NCI-H774 (cell line): ENCODE measurements around the gene MIOX.
A peak's percentile ranks its signal among the peaks of the same experiment; 100 is the strongest.
"Not testable (repeated sequence)": the region's sequence is repeated elsewhere in the genome, so short reads cannot be mapped to it uniquely, and the experiment has no call there.

ENCODE experiments used
- DNase-seq: peaks from one replicate; lab custom pipeline; 2025; lab: John Stamatoyannopoulos, UW

The MIOX gene

DNA sequence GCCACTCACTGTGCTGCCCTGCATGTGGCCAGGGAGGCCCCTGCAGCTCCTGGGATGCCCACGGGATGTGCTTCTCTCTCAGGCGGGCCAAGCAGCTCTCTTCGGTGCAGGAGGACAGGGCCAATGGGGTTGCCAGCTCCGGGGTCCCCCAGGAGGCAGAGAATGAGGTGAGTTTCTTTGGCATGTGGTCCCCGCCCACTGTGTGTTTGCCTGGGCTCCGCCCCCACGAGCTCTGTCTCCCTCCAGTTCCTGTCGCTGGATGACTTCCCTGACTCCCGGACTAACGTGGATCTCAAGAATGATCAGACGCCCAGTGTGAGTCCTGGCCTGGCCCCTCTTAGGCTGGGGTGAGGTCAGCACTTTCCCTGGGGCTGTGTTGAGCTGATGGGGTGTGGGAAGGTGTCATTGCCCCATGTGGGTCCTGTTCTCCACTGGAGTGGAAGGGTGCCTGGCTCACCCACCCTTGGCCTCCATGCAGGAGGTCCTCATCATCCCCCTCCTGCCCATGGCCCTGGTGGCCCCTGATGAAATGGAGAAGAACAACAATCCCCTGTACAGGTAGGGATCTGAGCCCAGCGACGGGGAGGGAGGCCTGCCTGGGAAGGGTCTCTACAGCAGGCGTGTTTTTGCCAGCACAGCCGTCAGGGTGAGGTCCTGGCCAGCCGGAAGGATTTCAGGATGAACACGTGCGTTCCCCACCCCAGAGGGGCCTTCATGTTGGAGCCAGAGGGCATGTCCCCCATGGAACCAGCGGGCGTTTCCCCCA lies 31.0 kb downstream of the MIOX start:
- no peak for DNase-seq

DNA sequence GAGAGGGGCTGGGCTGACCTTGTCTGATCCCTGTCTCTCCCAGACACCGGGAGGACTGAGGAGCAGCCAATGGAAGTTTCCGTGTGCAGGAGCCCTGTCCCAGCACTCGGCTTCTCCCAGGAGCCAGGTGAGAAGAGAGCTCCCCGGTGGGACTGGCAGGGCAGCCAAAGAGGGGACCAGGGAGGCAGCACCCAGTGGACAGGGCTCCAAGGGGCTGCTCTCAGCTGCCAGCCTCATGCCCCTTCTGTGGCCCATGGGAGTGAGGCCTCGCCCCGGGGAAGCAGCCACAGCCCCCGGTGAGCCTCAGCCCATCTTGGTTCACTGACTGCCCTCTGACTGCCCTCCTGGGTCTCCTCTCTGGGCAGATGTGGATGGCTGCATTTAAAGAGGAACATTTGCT lies 31.9 kb downstream of the MIOX start:
- no peak for DNase-seq

DNA sequence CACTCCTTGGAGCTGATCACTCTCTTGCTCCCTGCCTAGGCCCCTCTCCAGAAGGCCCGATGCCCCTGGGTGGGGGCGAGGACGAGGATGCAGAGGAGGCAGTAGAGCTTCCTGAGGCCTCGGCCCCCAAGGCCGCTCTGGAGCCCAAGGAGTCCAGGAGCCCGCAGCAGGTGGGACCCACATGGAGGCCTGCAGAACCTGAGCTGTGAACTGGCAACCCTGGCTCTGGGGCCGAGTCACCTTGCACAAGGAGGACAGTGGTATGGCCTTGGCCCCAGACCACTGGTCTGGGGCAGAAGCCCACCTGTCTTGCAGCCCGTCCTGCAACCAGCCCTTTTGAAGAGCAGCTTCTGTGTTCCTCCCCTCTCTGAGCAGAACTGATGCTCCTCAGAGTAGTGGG lies 32.5 kb downstream of the MIOX start:
- no peak for DNase-seq

DNA sequence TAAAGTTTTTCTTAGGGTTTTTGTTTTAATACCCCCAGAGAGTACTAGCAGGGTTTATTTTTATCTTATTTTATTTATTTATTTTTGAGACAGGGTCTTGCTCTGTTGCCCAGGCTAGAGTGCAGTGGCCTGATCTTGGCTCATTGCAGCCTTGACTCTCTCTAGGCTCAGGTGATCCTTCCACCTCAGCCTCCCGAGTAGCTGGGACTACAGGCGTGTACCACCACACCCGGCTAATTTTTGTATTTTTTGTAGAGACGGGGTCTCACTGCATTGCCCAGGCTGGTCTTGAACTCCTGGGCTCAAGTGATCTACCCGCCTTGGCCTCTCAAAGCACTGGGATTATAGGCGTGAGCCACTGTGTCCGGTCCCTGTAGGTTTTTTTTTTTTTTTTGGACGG lies 33.5 kb downstream of the MIOX start:
- not testable (repeated sequence) for DNase-seq

DNA sequence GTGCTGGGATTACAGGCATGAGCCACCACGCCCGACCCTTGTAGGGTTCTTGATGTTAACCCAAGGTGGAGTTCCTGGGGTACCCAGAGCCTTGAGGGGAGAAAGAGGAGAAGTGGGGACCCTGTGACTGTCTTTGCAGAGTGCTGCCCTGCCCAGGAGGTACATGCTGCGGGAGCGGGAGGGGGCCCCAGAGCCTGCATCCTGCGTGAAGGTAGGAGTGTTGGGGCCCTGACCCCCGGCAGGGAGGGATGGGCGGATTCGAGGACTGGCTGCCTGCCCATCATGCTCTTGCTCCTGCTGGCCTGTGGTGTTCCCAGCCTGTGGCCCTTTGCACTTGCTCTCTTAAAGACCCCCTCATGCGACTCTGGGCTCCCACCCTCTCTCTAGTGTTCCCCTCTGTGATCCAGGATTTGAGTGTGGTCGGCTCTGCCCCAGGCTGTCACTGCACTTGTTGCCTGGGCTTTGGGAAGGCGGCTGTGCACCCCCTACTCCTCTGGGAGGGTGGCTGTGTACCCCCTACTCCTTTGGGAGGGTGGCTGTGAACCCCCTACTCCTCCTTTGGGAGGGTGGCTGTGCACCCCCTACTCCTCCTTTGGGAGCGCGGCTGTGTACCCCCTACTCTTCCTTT lies 34.3 kb downstream of the MIOX start:
- no peak for DNase-seq

DNA sequence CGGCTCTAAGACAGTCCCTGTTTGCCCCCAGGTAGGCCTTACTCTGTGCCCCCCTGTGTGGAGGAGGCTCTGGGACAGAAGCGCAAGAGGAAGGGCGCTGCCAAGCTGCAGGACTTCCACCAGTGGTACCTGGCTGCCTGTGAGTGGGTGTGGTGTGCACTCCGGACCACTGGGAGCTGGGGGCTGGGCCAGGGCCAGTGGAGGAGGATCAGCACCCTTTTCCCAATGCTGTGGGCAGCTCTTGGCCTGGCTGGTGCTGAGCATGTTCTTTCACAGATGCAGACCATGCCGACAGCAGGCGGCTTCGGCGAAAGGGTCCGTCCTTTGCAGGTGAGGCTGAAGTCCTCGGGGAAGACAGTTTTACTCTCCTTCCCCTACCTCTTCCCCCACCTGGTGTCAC lies 35.1 kb downstream of the MIOX start:
- DNase-seq = no peak

DNA sequence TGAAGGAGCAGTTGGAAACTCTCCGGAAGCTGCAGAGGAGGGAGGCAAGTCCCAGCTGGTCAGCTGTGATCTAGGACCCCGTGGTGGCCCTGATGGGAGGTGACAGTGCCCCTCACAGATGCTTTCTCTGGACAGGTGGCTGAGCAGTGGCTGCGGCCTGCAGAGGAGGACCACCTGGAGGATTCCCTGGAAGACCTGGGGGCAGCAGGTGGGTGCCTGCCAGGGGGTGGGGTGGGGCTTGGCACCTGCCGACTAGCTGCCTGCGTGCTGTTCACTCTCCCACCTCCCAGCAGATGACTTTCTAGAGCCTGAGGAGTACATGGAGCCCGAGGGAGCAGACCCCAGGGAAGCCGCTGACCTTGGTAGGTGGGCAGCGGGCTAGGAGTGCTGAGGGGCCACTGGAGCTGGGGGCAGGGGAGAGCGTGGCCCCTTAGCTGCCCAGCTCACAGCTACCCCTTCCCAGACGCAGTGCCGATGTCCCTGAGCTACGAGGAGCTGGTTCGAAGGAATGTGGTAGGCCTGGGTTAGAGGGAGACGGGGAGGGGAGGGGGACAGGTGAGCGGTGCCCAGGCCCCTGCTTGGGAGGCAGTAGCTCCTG lies 35.6 kb downstream of the MIOX start:
- DNase-seq = no peak

DNA sequence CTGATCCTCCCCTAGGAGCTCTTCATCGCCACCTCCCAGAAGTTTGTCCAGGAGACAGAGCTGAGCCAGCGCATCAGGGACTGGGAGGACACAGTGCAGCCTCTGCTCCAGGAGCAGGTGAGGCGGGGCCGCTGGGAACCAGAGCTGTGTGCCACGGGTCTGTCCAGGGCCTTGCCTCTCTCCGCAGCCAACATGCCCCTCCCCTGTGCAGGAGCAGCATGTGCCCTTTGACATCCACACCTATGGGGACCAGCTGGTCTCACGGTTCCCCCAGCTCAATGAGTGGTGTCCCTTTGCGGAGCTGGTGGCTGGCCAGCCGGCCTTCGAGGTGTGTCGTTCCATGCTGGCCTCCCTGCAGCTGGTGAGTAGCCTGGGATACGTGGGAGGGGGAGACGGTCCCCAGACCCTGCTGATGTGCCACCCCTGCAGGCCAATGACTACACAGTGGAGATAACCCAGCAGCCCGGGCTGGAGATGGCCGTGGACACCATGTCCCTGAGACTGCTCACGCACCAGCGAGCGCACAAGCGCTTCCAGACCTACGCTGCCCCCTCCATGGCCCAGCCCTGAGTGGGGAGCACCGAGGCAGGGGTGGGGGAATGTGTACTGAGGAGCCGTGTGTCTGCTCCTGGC lies 36.3 kb downstream of the MIOX start:
- DNase-seq = no peak

DNA sequence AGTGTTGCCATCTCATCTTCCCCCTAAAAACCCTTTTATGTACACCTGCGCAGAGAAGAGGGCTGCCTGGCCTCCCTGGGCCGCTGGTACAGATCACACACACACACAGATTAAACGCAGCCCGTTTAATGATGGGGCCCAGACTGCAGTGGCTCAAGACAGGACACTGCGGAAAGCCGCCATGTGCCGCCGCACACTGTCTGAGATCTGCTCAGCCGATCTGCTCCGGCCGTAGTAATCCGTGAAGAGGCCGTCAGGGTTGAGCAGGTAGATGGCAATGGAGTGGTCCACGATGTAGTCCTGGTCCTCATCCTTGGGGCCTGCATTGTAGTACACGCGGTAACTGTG lies 36.8 kb downstream of the MIOX start:
- DNase-seq = no peak

DNA sequence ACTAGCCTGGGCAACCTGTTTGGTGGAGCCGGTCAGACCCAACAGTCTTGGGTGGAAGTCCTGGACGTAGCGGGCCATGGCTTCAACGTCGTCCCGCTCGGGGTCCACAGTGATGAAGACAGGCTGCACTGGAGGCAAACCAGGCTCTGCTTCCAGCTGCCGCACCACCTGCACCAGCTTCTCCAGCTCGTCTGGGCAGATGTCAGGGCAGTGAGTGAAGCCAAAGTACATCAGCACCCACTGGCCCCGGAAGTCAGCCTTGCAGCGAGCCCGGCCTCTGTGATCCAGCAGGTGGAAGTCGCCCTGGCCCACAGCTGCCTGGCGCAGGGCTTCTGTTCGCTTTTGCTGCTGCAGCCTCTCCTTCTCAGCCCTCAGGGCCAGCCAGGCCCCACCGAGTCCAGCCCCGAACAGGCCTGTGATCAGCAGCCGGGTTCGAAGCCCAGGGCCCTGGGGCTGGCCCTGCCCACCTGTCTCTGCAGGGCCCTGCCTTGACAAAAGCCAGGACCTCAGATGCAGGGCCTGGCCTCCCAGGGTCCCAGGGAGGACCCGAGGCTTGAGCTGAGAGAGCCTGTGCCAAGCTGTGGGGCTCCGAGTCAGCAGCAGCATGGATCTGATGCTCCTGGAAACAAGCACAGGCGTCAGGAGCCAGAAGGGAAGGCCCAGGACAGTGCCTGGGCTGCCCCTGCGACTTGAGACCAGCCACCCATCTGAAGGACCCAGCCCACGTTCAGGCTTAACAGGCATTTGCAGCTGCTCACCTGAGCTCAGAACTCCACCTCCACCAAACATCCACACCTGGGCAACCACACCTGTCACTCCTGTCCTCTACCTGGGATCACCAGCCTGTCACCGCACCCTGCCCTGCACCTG lies 37.4 kb downstream of the MIOX start:
- DNase-seq = no peak

DNA sequence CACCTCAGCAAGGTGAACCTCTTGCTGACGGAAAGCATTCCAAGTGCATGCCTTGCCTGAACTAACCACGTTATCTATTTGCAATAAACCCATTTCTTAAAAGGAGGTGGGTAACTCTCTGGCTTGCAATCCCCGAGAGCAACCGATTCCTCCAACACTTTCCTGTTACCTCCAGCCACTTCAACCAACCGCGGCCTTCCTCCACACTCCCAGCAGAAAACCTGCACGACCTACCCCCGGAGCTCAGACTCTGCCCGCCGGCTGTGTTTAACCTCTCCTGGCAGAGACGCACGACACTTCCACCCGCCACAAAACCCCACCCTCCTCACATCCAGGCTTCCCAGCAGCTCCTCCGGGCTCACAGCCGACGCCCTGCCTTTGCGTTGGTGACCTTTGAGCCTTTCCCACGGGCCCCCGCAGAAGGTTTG lies 38.0 kb downstream of the MIOX start:
- DNase-seq = no peak

DNA sequence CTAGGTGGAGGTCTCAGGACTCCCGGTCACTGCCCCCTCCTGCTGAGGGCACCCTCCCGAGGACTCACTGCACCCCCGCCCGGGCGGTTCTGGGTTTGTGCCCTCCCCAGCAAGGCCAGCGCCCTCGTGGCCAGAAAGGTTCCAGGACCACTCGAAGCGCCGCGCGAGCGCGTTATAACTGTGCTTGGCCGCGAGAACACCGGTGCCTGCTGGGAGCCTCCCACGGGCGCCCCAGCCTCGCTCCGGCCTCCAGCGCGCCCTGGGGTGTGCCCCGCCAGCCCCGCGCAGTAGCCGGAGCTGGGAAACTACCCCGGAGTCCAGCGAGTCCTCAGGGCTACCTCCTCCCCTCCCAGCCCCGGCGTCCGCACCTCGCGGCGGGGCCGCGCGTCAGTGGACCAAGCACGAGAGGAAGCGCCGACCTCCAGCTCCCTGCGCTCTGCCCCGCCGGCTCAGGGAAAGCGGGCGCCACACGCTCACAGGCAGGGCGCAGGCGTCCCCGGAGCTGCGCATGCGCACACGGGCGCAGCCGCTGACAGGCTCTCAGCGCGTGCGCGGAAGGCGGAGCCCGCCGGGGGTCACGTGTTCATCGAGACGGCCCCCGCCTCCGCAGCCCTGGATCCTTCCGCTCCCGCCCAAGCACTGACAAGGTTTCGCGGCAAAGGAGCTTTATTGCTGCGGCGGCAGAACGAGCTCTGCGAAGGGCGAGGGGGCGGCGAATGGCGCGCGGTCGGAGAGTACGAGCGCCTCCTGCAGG lies 38.6 kb downstream of the MIOX start, which contains the start of gene SCO2:
Gene SCO2, minus strand, starts transcription at position 495 of the 754 bp plus-strand sequence. CDS start 1,187 bp downstream, outside the sequence.
- peak; percentile 90 for DNase-seq

DNA sequence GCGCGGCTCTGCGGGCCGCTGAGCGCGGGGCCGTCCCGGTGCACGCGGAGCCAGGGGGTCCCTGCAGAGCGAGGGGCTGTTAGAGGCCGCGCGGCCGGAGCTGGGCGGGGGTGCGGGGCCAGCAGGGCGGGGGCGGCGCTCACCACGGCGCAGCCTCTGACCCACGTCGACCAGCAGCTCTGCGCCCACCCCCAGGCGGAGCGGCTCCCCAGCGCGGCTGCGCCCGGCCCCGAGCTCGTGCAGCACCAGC lies 39.1 kb downstream of the MIOX start:
- DNase-seq = no peak

DNA sequence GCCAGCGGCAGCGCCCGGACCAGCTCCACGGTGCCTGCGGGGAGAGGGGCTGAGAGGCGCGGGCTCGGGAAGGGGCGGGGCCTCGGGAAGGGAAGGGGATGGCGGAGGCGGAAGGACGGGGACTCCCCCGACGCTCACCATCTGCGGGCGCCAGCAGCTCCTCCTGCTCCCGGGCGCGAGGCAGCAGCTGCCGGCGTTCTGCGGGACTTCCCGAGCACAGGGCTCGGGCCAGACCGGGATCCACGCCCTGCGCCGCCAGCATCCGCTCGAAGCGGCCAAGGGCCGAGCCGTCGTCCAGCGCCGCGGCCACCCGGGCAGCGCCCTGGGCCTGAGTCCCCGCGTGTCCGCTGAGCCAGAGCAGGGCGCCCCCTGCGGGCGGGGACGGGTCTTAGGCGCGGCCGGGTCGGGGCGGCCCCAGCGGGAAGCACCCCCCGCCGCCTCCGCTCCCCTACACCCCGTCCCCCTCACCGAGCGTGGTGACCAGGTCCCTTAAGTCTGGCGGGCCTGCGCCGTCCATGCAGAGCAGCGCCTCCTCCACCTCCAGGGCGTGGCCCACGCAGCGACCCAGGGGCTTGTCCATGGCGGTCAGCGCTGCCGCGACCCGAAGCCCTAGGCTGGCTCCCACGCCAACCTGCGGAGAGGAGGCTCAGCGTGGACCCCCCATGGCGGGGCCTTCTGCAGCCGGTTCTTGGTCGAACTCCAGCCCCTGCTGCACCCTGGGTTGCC lies 39.6 kb downstream of the MIOX start:
- DNase-seq = peak; percentile 40

DNA sequence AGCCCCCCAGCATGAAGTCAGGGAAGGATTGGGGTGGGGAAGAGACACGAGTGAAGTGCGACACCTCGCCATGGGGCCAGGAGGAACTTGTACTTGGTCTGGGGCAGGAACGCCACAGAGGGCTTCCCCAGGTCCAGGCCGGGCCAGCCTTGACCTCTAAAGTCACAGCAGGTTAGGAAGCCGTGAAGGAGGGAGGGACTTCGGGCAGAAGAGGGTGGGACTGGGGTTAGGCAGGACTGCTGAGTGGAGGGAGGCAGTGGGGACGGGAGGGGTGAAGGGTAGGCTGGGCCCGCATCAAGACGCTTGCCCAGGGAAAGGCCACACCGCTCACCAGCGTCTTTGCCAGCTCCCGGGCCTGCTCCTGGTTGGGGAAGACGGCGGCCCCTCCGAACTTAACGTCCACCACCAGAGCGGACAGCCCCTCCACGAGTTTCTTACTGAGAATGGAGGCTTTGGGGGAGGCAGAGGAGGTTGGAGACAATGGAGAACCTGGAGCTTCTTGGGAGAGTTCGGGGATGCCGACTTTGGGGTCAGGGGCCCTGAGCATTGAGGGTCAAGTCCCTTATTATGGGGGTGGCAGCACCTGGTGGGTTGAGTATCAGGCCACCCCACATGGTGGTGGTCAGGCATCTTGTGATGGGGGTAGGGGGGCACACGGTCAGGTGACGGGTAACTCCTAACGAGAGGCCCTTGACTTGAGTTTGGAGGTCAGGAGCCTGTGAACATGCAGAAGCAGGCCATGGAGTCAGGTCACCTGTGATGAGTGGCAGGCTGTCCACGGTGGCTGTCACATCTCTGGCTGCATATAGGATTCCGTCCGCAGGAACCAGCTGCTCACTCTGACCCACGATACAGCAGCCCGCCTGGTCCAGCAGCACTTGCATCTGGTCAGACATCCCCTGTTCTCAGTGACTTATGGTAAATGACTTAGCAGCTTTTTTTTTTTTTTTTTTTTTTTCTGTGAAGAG lies 40.5 kb downstream of the MIOX start:
- no peak for DNase-seq

DNA sequence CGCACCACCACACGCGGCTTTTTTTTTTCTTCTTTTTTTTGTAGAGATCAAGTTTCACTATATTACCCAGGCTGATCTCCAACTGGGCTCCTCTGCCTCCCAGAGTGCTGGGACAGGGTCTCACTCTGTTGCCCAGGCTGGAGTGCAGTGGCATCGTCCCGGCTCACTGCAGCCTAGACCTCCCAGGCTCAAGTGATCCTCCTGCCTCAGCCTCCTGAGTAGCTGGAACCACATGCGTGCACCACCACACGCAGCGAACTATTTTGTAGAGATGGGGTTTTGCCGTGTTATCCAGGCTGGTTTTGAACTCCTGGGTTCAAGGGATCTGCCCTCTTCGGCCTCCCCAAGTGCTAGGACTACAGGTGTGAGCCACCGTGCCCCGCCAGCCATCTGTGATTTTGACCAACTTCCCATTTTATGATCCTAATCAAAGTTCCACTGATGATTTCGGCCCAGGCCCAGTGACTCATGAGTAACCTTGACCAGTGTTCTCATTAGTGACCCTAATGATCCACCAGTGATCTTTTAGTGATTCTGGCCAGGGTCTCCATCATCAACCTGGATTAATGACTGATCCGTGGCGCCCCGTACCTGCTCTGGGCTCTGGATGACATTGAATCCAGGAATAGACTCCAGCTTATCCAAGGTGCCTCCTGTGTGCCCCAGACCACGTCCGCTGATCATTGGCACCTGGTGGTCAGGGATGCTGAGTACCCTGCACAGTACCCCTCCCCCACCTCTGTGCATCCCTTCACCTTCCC lies 41.4 kb downstream of the MIOX start:
- DNase-seq = no peak

DNA sequence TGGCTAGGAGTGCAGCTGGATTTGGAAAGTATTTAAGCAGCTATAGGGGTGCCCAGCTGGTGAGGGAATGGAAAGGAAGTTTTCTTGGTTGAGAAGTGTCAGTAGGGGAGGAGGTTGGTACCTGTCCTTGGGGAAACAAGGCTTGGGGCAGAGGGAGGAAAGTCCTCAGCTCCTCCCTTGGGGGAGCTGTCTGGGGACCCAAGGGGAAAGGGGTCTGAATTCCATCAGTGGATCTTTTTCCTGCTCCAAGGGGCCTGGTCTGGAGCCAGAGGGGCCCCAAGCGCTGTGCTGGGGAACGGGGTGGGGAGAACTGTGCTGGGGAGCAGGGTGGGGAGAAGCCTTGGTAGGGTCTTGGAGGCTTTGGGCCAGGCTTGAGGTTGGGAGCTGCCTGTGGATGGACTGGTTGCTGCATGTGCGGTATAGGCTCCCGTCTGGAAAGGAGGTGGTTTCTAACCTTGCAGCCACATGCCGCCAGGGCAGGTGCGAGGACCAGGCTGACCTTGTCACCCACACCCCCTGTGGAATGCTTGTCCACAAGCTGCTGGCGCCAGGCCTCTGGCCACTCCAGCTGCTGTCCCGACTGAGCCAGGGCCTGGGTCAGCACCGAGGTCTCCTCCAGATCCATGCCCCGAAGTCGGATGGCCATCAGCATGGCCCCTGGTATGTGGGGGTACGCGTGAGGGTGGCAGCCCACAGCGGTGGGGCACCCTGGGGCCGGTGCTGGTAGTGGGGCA lies 42.2 kb downstream of the MIOX start:
- no peak for DNase-seq

DNA sequence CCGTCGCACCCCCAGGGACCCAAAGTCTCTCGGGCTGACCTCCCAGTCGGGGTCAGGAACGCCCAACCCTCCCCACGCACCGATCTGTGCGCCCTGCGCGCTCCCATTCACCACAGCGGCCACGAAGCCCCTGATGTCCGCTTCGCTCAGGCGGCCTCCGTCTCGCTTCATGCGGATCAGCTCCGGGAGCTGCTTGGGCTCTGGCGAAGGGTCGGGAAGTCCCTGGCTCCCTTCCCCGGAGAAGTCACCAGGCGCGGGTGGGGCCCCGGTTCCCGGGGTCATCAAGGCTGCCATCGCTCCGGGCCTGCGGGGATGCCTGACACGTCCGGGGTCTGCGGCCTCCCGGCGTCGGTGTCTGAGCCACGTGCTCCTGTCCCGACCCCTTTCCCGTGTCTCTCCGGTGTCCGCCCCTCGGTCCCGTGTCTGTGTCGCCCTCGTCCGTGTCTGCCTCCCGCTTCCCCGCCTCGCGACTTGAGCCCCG lies 42.8 kb downstream of the MIOX start:
- no peak for DNase-seq
